Measurements from ENCODE around the gene CELA3A.
"Not testable (repeated sequence)": the region's sequence is repeated elsewhere in the genome, so short reads cannot be mapped to it uniquely, and the experiment has no call there.

GRCh38 chr1:22007262-22007661, 5.8 kb downstream of the CELA3A start:
- not testable (repeated sequence) for TF ChIP-seq PHF8 (conservative IDR thresholded peaks at IDR 0.05; ENCODE audit: low read depth, low read length); JUND (IDR thresholded peaks at IDR 0.05; ENCODE audit: low read length); POLR2AphosphoS5 (IDR thresholded peaks at IDR 0.05; ENCODE audit: low read depth, low read length); MAFK (IDR thresholded peaks at IDR 0.05; ENCODE audit: low read depth, low read length); POLR2A (IDR thresholded peaks at IDR 0.05; ENCODE audit: control extremely low read depth in 1 of 2, low read depth in 2 of 2, low read length in 2 of 2); RXRA (IDR thresholded peaks at IDR 0.05; ENCODE audit: insufficient read depth, low read depth, low read length); CREB1 (IDR thresholded peaks at IDR 0.05); CTCF (IDR thresholded peaks at IDR 0.05; ENCODE audit: control extremely low read depth in 1 of 3, insufficient read depth in 1 of 3, low read depth in 1 of 3, low read length in 3 of 3)
- TF ChIP-seq, protein P1, sequence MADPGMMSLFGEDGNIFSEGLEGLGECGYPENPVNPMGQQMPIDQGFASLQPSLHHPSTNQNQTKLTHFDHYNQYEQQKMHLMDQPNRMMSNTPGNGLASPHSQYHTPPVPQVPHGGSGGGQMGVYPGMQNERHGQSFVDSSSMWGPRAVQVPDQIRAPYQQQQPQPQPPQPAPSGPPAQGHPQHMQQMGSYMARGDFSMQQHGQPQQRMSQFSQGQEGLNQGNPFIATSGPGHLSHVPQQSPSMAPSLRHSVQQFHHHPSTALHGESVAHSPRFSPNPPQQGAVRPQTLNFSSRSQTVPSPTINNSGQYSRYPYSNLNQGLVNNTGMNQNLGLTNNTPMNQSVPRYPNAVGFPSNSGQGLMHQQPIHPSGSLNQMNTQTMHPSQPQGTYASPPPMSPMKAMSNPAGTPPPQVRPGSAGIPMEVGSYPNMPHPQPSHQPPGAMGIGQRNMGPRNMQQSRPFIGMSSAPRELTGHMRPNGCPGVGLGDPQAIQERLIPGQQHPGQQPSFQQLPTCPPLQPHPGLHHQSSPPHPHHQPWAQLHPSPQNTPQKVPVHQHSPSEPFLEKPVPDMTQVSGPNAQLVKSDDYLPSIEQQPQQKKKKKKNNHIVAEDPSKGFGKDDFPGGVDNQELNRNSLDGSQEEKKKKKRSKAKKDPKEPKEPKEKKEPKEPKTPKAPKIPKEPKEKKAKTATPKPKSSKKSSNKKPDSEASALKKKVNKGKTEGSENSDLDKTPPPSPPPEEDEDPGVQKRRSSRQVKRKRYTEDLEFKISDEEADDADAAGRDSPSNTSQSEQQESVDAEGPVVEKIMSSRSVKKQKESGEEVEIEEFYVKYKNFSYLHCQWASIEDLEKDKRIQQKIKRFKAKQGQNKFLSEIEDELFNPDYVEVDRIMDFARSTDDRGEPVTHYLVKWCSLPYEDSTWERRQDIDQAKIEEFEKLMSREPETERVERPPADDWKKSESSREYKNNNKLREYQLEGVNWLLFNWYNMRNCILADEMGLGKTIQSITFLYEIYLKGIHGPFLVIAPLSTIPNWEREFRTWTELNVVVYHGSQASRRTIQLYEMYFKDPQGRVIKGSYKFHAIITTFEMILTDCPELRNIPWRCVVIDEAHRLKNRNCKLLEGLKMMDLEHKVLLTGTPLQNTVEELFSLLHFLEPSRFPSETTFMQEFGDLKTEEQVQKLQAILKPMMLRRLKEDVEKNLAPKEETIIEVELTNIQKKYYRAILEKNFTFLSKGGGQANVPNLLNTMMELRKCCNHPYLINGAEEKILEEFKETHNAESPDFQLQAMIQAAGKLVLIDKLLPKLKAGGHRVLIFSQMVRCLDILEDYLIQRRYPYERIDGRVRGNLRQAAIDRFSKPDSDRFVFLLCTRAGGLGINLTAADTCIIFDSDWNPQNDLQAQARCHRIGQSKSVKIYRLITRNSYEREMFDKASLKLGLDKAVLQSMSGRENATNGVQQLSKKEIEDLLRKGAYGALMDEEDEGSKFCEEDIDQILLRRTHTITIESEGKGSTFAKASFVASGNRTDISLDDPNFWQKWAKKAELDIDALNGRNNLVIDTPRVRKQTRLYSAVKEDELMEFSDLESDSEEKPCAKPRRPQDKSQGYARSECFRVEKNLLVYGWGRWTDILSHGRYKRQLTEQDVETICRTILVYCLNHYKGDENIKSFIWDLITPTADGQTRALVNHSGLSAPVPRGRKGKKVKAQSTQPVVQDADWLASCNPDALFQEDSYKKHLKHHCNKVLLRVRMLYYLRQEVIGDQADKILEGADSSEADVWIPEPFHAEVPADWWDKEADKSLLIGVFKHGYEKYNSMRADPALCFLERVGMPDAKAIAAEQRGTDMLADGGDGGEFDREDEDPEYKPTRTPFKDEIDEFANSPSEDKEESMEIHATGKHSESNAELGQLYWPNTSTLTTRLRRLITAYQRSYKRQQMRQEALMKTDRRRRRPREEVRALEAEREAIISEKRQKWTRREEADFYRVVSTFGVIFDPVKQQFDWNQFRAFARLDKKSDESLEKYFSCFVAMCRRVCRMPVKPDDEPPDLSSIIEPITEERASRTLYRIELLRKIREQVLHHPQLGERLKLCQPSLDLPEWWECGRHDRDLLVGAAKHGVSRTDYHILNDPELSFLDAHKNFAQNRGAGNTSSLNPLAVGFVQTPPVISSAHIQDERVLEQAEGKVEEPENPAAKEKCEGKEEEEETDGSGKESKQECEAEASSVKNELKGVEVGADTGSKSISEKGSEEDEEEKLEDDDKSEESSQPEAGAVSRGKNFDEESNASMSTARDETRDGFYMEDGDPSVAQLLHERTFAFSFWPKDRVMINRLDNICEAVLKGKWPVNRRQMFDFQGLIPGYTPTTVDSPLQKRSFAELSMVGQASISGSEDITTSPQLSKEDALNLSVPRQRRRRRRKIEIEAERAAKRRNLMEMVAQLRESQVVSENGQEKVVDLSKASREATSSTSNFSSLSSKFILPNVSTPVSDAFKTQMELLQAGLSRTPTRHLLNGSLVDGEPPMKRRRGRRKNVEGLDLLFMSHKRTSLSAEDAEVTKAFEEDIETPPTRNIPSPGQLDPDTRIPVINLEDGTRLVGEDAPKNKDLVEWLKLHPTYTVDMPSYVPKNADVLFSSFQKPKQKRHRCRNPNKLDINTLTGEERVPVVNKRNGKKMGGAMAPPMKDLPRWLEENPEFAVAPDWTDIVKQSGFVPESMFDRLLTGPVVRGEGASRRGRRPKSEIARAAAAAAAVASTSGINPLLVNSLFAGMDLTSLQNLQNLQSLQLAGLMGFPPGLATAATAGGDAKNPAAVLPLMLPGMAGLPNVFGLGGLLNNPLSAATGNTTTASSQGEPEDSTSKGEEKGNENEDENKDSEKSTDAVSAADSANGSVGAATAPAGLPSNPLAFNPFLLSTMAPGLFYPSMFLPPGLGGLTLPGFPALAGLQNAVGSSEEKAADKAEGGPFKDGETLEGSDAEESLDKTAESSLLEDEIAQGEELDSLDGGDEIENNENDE (IDR thresholded peaks at IDR 0.05; ENCODE audit: insufficient replicate concordance, low read length) = not testable (repeated sequence)
